Activated CD4-positive, alpha-beta T cell treated with anti-CD3 and anti-CD28 coated beads for 4 hours (primary cell): ENCODE measurements around the gene TRPV2.
"Not testable (repeated sequence)": the region's sequence is repeated elsewhere in the genome, so short reads cannot be mapped to it uniquely, and the experiment has no call there.

Source experiments
- DNase-seq, 2 donors: peaks; one replicate each; pipeline ENCODE4 v3.0.0-alpha.2; 2020

The TRPV2 gene, protein sequence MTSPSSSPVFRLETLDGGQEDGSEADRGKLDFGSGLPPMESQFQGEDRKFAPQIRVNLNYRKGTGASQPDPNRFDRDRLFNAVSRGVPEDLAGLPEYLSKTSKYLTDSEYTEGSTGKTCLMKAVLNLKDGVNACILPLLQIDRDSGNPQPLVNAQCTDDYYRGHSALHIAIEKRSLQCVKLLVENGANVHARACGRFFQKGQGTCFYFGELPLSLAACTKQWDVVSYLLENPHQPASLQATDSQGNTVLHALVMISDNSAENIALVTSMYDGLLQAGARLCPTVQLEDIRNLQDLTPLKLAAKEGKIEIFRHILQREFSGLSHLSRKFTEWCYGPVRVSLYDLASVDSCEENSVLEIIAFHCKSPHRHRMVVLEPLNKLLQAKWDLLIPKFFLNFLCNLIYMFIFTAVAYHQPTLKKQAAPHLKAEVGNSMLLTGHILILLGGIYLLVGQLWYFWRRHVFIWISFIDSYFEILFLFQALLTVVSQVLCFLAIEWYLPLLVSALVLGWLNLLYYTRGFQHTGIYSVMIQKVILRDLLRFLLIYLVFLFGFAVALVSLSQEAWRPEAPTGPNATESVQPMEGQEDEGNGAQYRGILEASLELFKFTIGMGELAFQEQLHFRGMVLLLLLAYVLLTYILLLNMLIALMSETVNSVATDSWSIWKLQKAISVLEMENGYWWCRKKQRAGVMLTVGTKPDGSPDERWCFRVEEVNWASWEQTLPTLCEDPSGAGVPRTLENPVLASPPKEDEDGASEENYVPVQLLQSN

DNA sequence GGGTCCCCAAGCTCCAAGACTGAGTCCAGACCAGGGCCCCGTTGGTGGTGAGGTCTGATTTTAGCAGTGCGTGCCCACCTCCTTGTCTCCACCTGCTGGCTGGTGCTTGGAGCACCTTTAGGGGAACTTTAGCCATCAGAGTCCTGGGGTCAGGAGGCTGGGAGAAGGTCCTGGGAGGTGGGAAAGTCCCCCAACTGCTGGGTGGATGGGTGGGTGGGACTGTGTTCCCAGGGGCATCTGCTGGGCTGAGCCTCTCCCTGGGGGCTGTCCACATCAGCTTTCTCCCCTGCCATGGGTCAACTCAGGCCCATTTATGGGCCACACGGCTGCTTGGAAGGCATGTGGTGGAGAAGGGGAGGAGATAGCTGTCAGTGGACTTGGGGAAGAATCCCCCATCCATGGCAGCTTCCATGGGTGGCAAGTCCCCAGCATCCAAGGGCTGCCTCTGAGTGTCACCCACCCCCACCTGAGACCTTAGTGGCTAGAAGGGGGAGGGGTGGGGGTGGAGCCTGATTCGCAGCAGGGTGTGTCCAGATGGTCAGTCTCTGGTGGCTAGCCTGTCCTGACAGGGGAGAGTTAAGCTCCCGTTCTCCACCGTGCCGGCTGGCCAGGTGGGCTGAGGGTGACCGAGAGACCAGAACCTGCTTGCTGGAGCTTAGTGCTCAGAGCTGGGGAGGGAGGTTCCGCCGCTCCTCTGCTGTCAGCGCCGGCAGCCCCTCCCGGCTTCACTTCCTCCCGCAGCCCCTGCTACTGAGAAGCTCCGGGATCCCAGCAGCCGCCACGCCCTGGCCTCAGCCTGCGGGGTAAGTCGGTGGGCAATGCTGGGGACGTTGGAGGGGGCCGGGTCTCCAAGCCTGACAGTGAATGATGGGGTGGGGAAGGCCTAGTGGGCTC is at the start of gene TRPV2:
Gene TRPV2, plus strand, starts transcription at position 541 of the 894 bp plus-strand sequence. CDS start 2,098 bp downstream, outside the sequence.
- peak; percentile 41 to 54 for DNase-seq

DNA sequence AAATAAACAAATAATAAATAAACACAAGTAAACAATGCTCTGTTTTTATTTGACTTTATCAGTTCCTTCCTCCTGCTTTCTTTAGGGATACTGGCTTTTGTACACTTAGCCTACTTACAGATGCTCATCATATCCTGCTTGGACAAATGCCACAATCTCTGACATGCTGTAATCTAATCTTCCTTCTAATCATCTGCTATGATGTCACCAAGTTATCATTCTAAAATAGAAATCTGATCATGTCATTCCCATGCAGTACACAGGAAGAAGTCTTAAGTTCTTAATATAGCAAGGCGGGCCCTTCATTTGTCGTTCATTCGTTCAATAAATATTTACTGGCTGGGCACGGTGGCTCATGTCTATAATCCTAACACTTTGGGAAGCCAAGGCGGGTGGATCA is 43.6 kb upstream of the TRPV2 start:
- no peak for DNase-seq

DNA sequence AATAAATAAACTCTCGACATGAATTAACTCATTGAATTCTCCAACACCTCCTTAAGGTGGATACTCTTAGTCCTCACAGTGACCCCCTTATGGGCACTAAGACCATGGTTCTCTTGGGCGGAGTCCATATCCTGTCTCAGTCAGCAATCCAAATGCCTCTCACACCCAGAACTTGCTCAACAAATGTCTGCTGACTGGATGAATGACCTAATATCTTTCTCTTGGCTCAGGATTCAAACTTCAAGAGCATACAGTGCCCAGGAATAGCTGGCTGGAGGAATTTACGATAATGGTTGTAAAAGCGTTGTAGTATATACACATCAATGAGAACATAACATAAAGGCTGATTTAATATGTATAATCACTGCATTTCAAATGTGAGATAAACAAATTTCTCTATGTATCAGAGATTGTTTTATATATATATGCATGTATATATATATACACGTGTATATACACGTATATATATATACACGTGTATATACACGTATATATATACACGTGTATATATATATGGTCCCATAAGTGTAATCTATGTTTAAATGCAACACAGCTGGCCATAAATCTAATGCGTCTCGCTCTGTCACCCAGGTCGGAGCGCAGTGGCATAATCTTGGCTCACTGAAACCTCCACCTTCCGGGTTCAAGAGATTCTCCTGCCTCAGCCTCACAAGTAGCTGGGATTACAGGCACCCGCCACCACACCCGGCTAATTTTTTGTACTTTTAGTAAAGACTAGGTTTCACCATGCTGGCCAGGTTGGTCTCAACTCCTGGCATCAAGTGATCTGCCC is 41.0 kb upstream of the TRPV2 start:
- DNase-seq = no peak

DNA sequence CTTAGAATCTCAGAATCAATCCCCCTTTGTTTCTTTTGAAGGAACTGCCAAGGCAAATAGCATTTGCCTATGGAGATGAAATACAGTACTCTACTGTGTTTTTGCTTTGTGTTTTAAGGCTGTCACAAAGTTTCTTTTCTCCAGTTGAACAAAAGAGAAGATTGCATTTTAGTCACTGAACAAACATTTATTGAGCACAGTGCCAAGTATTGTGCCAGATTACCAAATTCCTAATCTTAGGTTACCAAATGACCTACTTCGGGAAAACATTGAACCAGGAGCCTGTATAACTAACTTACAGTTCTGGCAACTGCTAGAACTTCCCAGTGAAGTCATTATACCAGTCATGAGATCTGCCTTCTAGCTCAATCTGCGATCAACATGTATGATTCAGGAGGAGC is 37.4 kb upstream of the TRPV2 start:
- no peak for DNase-seq

DNA sequence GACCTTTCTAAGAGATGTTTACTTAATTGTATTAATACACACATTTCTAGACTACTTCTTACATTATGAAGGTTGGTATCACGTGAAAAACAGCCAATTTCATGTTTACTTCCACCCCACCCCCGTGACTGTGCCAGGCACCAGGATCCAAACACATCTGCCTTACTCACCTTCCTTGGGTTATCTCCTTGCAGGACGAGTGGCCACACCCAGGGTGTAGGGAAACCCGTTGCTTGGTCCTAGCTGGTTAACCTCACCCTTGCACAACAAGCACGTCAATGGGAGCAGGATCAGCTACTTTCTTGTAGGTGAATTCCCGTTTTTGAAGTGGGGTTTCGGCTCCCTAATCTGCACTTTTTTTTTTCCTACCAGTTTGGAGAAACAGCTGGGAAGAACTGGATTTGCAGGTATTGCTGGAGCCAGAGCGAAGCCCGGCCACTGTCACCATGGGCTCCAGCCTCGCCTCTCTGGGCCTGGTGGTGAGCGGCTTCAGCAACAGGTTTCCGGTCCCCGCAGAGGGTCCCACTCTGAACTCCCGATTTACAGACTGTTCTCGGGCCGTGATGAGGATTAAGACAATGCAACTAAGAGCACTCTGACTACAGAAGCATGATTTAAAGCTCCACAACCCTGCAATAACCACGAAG is 36.6 kb upstream of the TRPV2 start:
- no peak for DNase-seq

DNA sequence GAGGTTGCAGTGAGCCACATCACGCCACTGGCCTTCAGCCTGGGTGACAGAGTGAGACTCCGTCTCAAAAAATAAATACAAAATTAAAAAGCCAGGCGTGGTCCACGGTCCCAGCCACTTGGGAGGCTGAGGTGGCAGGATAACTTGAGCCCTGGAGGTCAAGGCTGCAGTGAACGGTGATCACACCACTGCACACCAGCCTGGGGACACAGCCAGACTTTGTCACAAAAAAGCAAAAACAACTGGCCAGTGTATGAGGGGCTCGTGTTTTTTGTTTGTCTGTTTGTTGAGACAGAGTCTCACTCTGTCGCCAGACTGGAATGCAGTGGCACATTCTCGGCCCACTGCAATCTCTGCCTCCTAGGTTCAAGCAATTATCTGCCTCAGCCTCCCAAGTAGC is 35.7 kb upstream of the TRPV2 start:
- DNase-seq = no peak

DNA sequence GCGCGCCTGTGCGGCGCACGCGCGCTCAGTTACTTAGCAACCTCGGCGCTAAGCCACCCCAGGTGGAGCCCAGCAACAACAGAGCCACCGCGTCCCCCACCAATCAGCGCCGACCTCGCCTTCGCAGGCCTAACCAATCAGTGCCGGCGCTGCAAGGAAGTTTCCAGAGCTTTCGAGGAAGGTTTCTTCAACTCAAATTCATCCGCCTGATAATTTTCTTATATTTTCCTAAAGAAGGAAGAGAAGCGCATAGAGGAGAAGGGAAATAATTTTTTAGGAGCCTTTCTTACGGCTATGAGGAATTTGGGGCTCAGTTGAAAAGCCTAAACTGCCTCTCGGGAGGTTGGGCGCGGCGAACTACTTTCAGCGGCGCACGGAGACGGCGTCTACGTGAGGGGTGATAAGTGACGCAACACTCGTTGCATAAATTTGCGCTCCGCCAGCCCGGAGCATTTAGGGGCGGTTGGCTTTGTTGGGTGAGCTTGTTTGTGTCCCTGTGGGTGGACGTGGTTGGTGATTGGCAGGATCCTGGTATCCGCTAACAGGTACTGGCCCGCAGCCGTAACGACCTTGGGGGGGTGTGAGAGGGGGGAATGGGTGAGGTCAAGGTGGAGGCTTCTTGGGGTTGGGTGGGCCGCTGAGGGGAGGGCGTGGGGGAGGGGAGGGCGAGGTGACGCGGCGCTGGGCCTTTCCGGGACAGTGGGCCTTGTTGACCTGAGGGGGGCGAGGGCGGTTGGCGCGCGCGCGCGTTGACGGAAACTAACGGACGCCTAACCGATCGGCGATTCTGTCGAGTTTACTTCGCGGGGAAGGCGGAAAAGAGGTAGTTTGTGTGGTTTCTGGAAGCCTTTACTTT is 34.5 kb upstream of the TRPV2 start, which contains the start of gene UBB:
Gene UBB, plus strand, starts transcription at position 452 of the 856 bp plus-strand sequence. CDS start 817 bp downstream, outside the sequence.
- peak; percentile 88 to 95 for DNase-seq

DNA sequence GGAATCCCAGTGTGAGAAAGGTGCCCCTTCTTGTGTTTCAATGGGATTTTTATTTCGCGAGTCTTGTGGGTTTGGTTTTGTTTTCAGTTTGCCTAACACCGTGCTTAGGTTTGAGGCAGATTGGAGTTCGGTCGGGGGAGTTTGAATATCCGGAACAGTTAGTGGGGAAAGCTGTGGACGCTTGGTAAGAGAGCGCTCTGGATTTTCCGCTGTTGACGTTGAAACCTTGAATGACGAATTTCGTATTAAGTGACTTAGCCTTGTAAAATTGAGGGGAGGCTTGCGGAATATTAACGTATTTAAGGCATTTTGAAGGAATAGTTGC is 33.9 kb upstream of the TRPV2 start:
- peak; percentile 41 to 45 for DNase-seq

DNA sequence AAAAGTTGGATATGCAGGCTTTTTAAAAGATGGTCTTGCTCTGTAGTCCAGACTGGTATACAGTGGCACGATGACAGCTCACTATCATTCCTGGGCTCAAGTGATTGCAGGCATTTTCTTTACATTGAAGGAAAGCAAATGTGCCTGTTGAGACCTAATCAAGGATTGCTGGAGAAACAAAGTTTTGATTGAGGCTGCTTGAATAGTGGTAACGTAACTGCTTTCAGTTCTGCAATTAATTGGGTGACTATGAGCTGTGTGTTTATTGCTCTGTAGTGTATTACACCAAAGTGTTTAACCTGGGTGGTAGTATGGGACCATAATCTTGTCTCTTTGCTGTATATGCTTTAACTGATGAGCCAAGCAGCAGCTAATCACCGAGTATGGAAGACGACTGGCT is 32.2 kb upstream of the TRPV2 start:
- DNase-seq = no peak

DNA sequence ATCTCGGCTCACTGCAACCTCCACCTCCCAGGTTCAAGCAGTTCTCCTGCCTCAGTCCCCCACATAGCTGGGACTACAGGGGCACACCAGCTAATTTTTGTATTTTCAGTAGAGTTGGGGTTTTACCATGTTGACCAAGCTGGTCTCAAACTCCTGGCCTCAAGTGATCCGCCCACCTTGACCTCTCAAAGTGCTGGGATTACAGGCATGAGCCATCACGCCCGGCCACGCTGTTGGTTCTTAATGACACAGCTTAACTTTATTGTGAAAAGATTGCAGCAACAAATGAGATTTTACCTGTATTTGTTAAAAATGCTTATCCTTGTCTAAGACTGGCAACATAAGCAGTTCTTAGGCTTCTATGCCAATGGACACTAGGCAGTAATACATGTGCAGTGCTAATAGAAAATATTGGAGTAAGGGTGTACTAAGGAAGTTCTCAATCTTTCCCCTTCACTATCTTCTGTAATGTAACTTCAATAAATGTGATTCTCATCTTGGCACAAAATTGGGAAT is 31.5 kb upstream of the TRPV2 start:
- DNase-seq = no peak

DNA sequence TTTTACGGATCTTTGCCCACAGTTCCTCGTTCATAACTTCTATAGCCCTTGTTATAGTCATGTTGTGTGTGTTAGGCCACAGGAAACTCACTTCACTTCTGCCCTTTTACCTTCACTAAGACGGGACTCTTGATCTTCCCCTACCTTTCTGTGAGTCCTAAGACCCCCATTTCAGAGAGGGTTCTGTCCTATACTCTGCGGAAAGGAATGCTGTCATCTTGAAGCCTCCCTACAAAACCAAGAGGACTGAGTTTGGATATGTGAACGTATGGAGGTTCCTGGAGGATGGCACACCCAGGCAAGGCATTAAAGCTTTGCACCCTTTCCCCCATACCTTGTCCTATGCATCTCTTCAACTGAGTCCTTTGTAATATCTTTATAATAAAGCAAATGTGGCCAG is 30.8 kb upstream of the TRPV2 start:
- no peak for DNase-seq

DNA sequence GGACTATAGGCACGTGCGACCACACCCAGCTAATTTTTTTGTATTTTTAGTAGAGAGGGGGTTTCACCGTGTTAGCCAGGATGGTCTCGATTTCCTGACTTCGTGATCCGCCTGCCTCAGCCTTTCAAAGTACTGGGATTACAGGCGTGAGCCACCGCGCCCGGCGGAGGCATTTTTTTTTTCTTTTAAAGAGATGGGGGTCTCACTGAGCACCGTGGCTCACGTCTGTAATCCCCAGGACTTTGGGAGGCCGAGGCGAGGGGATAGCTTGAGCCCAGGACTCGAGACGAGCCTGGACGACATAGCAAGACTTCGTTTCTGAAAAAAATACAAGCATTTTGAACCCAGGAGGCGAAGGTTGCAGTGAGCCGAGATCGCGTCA is 29.3 kb upstream of the TRPV2 start:
- DNase-seq = not testable (repeated sequence)

DNA sequence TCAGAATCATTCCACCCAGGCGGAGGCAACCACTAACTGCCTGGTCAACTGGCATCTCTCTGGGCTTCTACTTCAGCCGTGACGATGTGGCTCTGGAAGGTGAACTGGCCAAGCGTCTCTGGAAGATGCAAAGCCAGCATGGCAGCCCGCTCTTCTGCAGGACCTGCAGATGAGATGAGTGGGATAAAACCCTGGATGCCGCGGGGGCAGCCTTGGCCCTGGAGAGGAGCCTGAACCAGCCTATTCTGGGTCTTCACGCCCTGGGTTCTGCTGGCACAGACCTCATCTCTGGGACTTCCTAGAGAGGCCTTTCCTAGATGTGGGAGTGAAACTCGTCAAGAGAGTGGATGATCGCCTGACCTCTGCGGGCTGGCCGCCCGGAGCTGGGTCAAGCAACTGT is 23.9 kb upstream of the TRPV2 start:
- no peak for DNase-seq

DNA sequence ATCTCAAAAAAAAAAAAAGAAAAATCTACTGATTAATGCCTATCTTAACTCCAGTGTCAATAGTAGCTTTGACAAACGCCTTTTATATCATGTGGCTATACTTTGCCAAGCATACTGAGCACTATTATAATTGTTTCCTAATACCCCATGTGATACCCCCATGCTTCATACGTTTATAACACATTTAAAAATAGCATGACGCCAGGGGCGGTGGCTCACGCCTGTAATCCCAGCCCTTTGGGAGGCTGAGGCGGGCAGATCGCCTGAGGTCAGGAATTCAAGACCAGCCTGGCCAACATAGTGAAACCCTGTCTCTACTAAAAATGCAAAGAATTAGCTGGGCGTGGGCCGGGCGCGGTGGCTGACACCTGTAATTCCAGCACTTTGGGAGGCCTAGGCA is 22.9 kb upstream of the TRPV2 start:
- DNase-seq = not testable (repeated sequence)

DNA sequence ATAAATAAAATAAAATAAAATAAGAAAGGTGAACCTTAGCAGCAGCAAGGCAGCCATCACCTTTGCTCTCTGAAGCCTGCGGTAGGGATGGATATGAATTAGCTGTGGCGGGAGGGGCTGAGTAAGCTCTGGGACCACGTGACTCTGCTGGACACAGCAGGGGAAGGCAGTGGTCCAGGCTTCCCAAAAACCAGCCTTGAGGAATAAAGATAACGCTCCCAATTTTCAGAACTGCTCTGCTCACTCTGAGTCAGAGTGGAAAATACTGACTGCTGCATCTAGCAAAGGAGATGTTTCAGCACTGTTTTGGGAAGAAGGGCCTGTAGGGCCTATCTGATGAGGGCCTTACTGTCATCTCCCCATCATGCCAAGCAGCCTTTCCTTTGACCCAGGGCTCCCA is 19.5 kb upstream of the TRPV2 start:
- not testable (repeated sequence) for DNase-seq

DNA sequence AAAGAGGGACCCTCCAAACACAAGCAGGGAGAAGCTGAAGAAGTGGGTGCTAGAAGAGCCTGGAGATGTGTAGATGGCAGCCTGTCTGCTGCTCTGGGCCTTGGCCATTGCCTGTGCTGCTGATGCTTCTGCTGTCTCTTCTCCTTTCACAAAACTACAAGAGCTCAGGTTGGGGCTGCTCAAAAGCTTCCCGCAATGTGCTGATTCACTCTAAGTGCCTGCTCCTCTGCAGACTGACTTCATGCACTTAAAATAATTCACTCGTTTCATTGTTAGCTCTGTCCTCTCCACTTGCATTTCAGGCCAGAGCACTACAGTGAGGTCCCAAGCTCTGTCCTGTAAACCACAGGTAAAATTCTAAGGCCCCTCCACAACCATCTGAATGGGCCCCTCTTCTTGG is 18.7 kb upstream of the TRPV2 start:
- DNase-seq = not testable (repeated sequence)

DNA sequence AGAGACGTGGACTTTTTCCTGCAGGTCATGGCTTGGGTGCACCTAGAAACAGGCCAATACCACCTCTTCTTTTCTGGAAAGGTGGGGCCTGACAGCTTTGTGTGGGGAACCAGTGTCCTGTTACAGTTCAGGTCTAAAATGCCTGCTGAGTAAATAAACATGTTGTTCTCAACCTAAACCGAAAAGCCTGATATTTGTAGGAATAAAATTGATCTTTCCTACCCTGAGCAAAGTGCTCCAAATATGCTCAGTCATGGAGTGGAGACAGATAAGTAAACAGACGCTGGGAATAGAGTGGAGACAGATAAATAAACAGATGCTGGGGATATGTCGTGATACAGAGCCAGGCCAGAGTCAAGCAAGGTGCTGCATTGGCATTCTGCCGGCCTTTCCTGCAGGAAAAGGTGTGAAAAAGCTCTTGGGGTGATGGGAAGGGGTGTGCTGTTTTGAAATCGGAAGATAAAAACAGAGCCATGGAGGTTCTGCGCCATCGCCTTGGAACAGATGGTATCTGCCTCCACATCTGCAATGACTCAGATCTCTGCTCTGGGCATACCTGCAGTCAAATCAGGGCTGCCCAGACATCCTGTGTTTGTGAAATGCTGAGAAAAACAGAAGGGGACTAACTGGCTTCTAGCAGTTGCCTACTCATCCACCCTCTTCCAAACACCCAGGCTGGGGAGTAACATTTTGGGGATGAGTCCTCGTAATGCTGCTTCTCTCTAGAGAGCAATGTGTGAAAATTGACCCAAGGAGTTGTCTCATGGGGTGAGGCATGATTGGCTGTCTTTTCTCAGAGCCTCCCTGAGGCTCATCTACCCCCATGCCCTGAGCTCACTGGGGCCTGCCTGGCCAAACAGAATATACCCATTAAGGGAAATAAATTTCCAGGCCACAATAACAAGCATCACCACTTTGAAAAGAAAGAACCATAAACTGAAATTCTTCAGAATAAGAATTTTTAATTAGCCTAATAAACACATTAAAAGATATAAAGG is 16.8 kb upstream of the TRPV2 start:
- no peak for DNase-seq

DNA sequence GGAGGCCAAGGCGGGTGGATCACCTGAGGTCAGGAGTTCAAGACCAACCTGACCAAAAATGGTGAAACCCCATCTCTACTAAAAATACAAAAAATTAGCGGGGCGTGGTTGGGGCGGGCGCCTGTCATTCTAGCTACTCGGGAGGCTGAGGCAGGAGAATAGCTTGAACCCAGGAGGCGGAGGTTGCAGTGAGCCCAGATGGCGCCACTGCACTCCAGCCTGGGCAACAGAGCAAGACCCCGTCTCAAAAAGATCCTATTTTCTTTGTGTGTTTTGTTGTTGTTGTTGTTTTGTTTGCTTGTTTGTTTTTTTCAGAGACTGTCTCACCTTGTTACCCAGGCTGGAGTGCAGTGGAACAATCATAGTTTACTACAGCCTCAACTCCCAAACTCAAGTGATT is 11.5 kb upstream of the TRPV2 start:
- not testable (repeated sequence) for DNase-seq
